H1 (cell line): Measurements from ENCODE around the gene TTC38.

ENCODE experiments used
- BRCA1 ChIP-seq: IDR thresholded peaks from 2 replicates; pipeline ENCODE4 v1.6.1; 2012; ENCODE audit warnings: low read depth, low read length, improper control_type of control experiment
- CEBPB ChIP-seq: IDR thresholded peaks from 2 replicates; pipeline ENCODE4 v1.6.1; 2012; ENCODE audit warnings: low read depth, low read length
- CTCF ChIP-seq, 3 experiments: IDR thresholded peaks; 1 replicate in 2 of 3; 2 replicates in 1 of 3; pipeline versions ENCODE4 v1.5.1 to v1.6.1; 2011; ENCODE audit warnings: low read length in 3 of 3, mild to moderate bottlenecking in 3 of 3, inconsistent platforms in 2 of 3, low read depth in 1 of 3, moderate library complexity in 1 of 3; ENCODE audit not compliant: insufficient read depth in 1 of 3; ENCODE audit errors: control extremely low read depth in 1 of 3
- EZH2 ChIP-seq: fragments of 200-600 bp; sonication (generic); IDR thresholded peaks from 2 replicates; pipeline ENCODE4 v1.7.1; 2012; ENCODE audit warnings: low read depth, mild to moderate bottlenecking, moderate library complexity, low read length, inconsistent platforms; ENCODE audit not compliant: severe bottlenecking
- GTF2F1 ChIP-seq: IDR thresholded peaks from 2 replicates; pipeline ENCODE4 v1.6.1; 2012; ENCODE audit warnings: low read depth, low read length, improper control_type of control experiment, borderline replicate concordance
- JUND ChIP-seq: IDR thresholded peaks from 2 replicates; pipeline ENCODE4 v1.6.1; 2011; ENCODE audit warnings: mild to moderate bottlenecking, improper control_type of control experiment, low read length
- MAX ChIP-seq: IDR thresholded peaks from 2 replicates; pipeline ENCODE4 v1.6.1; 2012; ENCODE audit warnings: inconsistent platforms
- NRF1 ChIP-seq: IDR thresholded peaks from 2 replicates; pipeline ENCODE4 v1.6.1; 2011; ENCODE audit warnings: mild to moderate bottlenecking, low read depth, low read length, improper control_type of control experiment
- POLR2A ChIP-seq, 2 experiments: IDR thresholded peaks; 1 replicate in 1 of 2; 2 replicates in 1 of 2; pipeline ENCODE4 v1.6.1; 2011; ENCODE audit warnings: low read depth in 2 of 2, low read length in 2 of 2, mild to moderate bottlenecking in 2 of 2; ENCODE audit errors: control extremely low read depth in 1 of 2
- POLR2AphosphoS5 ChIP-seq: IDR thresholded peaks from 2 replicates; pipeline ENCODE4 v1.6.1; 2011; ENCODE audit warnings: low read depth, low read length
- SP1 ChIP-seq: IDR thresholded peaks from 2 replicates; pipeline ENCODE4 v1.6.1; 2011; ENCODE audit warnings: low read depth, low read length

GRCh38 chr22:46340676-46341075 is 72.9 kb downstream of the TTC38 start:
- no peak for TF ChIP-seq MAX
- no peak for TF ChIP-seq CTCF (IDR thresholded peaks at IDR 0.05; ENCODE audit: control extremely low read depth in 1 of 3, insufficient read depth in 1 of 3, low read depth in 1 of 3, low read length in 3 of 3)
- no peak for TF ChIP-seq POLR2AphosphoS5
- no peak for TF ChIP-seq SP1
- no peak for TF ChIP-seq CEBPB
- TF ChIP-seq POLR2A (IDR thresholded peaks at IDR 0.05; ENCODE audit: control extremely low read depth in 1 of 2, low read depth in 2 of 2, low read length in 2 of 2): no peak
- no peak for TF ChIP-seq BRCA1
- TF ChIP-seq GTF2F1: no peak
- no peak for TF ChIP-seq NRF1
- no peak for TF ChIP-seq JUND
- no peak for TF ChIP-seq EZH2
